ENCODE results near the gene KIF1B. TPM values are rescaled to one million over a fixed set of nuclear protein-coding genes. Genes with fewer than 3 reads are reported as not detected.
"Not testable (repeated sequence)": the region's sequence is repeated elsewhere in the genome, so short reads cannot be mapped to it uniquely, and the experiment has no call there.

The KIF1B gene
- total RNA-seq, 1 experiment from 2014 or later: 69.5 TPM

DNA sequence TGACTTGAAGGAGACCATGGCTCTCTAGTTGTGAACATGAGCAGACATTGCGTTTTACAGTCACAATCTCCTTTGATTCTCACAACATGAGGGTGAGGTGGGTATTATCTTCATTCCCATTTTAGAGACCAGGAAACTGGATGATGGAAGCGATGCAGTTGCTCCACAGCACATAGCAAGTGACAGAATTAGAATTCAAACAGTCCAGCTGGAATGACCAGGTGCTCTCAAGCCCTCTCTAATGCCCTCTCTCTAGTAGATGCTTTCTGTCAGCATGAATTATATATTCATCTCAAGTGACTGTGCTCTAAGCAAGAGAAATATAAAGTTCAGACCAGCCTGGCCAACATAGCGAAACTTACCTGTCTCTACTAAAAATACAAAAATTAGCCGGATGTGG lies 9.8 kb upstream of the KIF1B start:
- Histone ChIP-seq H3K27me3 (replicated peaks; ENCODE audit: insufficient read depth, low read depth, low read length, poor library complexity) (no peaks in the 10 kb centered on the region), H3K9me3 (ENCODE audit: low read depth, low read length, poor library complexity, severe bottlenecking) (no peaks in the 10 kb centered on the region), H3K36me3 (ENCODE audit: insufficient read depth, low read length, poor library complexity, severe bottlenecking) (no peaks in the 10 kb centered on the region), H3K27ac (ENCODE audit: low read depth, low read length, poor library complexity, severe bottlenecking) (no peak overlapping the region), H3K4me3 (ENCODE audit: low read depth, low read length, poor library complexity, severe bottlenecking) (no peak overlapping the region), H3K4me1 (ENCODE audit: insufficient read depth, low read length, poor library complexity, severe bottlenecking) (no peaks in the 10 kb centered on the region)
- TF ChIP-seq EZH2 (IDR thresholded peaks at IDR 0.05; ENCODE audit: borderline replicate concordance, low read depth, low read length, poor library complexity, severe bottlenecking): no peak
- TF ChIP-seq, protein P1, sequence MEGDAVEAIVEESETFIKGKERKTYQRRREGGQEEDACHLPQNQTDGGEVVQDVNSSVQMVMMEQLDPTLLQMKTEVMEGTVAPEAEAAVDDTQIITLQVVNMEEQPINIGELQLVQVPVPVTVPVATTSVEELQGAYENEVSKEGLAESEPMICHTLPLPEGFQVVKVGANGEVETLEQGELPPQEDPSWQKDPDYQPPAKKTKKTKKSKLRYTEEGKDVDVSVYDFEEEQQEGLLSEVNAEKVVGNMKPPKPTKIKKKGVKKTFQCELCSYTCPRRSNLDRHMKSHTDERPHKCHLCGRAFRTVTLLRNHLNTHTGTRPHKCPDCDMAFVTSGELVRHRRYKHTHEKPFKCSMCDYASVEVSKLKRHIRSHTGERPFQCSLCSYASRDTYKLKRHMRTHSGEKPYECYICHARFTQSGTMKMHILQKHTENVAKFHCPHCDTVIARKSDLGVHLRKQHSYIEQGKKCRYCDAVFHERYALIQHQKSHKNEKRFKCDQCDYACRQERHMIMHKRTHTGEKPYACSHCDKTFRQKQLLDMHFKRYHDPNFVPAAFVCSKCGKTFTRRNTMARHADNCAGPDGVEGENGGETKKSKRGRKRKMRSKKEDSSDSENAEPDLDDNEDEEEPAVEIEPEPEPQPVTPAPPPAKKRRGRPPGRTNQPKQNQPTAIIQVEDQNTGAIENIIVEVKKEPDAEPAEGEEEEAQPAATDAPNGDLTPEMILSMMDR (conservative IDR thresholded peaks at IDR 0.05; ENCODE audit: low read depth, low read length): no peak
- BruUV-seq (replicated peaks): no TSS peak
- ChIA-PET CTCF (no interaction called here), POLR2A (ENCODE audit: low non-redundant PET) (no interaction called here)
- DNase-seq (ENCODE audit: low spot score): no peak
- intact Hi-C loops (cut with micrococcal nuclease; ENCODE audit: unreplicated experiment): no loop called here

GRCh38 chr1:10204003-10204642 lies 6.2 kb upstream of the KIF1B start:
- H3K4me3 ChIP-seq (ENCODE audit: low read depth, low read length, poor library complexity, severe bottlenecking): no peak overlapping the region
- no peaks in the 10 kb centered on the region for H3K27me3 ChIP-seq (replicated peaks; ENCODE audit: insufficient read depth, low read depth, low read length, poor library complexity)
- intact Hi-C loops (cut with micrococcal nuclease; ENCODE audit: unreplicated experiment): no loop called here
- TF ChIP-seq, protein P1 (conservative IDR thresholded peaks at IDR 0.05; ENCODE audit: low read depth, low read length): no peak
- no peak for TF ChIP-seq EZH2 (IDR thresholded peaks at IDR 0.05; ENCODE audit: borderline replicate concordance, low read depth, low read length, poor library complexity, severe bottlenecking)
- no peaks in the 10 kb centered on the region for H3K4me1 ChIP-seq (ENCODE audit: insufficient read depth, low read length, poor library complexity, severe bottlenecking)
- no peak for DNase-seq (ENCODE audit: low spot score)
- no TSS peak for BruUV-seq (replicated peaks)
- ChIA-PET CTCF (interaction anchor here (0.6 kb wide), 1 partner anchor 523 kb away, joined by 3 read pairs; no protein-coding TSS in a partner anchor), POLR2A (ENCODE audit: low non-redundant PET) (no interaction called here)
- H3K9me3 ChIP-seq (ENCODE audit: low read depth, low read length, poor library complexity, severe bottlenecking): no peaks in the 10 kb centered on the region
- H3K36me3 ChIP-seq (ENCODE audit: insufficient read depth, low read length, poor library complexity, severe bottlenecking): no peaks in the 10 kb centered on the region
- no peak overlapping the region for H3K27ac ChIP-seq (ENCODE audit: low read depth, low read length, poor library complexity, severe bottlenecking)

GRCh38 chr1:10205206-10205605 lies 5.2 kb upstream of the KIF1B start:
- intact Hi-C loops (cut with micrococcal nuclease; ENCODE audit: unreplicated experiment); H3K27ac ChIP-seq (ENCODE audit: low read depth, low read length, poor library complexity, severe bottlenecking); H3K4me3 ChIP-seq (ENCODE audit: low read depth, low read length, poor library complexity, severe bottlenecking); DNase-seq (ENCODE audit: low spot score); H3K36me3 ChIP-seq (ENCODE audit: insufficient read depth, low read length, poor library complexity, severe bottlenecking); H3K9me3 ChIP-seq (ENCODE audit: low read depth, low read length, poor library complexity, severe bottlenecking); H3K4me1 ChIP-seq (ENCODE audit: insufficient read depth, low read length, poor library complexity, severe bottlenecking); H3K27me3 ChIP-seq (replicated peaks; ENCODE audit: insufficient read depth, low read depth, low read length, poor library complexity); BruUV-seq (replicated peaks): not testable (repeated sequence)
- ChIA-PET CTCF (interaction anchor here (0.6 kb wide), 2 partner anchors 194 to 522 kb away, joined by 3 to 4 read pairs; no protein-coding TSS in a partner anchor), POLR2A (ENCODE audit: low non-redundant PET) (interaction anchor here (0.6 kb wide), 1 partner anchor 197 kb away, joined by 7 read pairs; no protein-coding TSS in a partner anchor)

DNA sequence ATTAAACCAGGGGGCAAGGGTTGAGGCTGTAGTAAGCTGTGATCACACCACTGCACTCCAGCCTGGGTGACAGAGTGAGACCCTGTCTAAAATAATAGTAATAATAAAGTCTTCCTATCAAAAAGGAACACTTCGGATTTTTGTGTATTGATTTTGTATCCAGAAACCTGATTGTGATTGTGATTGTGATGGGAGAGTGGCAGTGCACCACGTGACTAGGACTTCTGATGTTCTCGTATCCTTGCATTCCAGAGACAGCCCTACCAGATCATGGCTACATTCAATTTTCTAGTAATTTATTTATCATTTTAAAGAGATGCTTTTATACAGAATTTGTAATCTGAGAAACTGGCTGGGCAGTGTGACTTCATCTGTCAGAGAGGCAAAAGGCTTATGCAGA lies 2.6 kb upstream of the KIF1B start:
- no peaks in the 10 kb centered on the region for H3K27me3 ChIP-seq (replicated peaks; ENCODE audit: insufficient read depth, low read depth, low read length, poor library complexity)
- intact Hi-C loops (cut with micrococcal nuclease; ENCODE audit: unreplicated experiment): no loop called here
- POLR2A ChIA-PET (ENCODE audit: low non-redundant PET): no interaction called here
- no TSS peak for BruUV-seq (replicated peaks)
- peaks cover 6% of the 10 kb centered on the region for H3K4me1 ChIP-seq (ENCODE audit: insufficient read depth, low read length, poor library complexity, severe bottlenecking)
- TF ChIP-seq, protein P1 (conservative IDR thresholded peaks at IDR 0.05; ENCODE audit: low read depth, low read length): no peak
- no peak for TF ChIP-seq EZH2 (IDR thresholded peaks at IDR 0.05; ENCODE audit: borderline replicate concordance, low read depth, low read length, poor library complexity, severe bottlenecking)
- no peaks in the 10 kb centered on the region for H3K36me3 ChIP-seq (ENCODE audit: insufficient read depth, low read length, poor library complexity, severe bottlenecking)
- no peaks in the 10 kb centered on the region for H3K9me3 ChIP-seq (ENCODE audit: low read depth, low read length, poor library complexity, severe bottlenecking)
- H3K4me3 ChIP-seq (ENCODE audit: low read depth, low read length, poor library complexity, severe bottlenecking): no peak overlapping the region
- H3K27ac ChIP-seq (ENCODE audit: low read depth, low read length, poor library complexity, severe bottlenecking): no peak overlapping the region
- DNase-seq (ENCODE audit: low spot score): no peak
- CTCF ChIA-PET: no interaction called here
